ENCODE measurements around the gene MEGF8. TPM values are rescaled to one million over a fixed set of nuclear protein-coding genes. Genes with fewer than 3 reads are reported as not detected.

Gene MEGF8
- total RNA-seq, 1 experiment from 2014 or later: 7.7 TPM

DNA sequence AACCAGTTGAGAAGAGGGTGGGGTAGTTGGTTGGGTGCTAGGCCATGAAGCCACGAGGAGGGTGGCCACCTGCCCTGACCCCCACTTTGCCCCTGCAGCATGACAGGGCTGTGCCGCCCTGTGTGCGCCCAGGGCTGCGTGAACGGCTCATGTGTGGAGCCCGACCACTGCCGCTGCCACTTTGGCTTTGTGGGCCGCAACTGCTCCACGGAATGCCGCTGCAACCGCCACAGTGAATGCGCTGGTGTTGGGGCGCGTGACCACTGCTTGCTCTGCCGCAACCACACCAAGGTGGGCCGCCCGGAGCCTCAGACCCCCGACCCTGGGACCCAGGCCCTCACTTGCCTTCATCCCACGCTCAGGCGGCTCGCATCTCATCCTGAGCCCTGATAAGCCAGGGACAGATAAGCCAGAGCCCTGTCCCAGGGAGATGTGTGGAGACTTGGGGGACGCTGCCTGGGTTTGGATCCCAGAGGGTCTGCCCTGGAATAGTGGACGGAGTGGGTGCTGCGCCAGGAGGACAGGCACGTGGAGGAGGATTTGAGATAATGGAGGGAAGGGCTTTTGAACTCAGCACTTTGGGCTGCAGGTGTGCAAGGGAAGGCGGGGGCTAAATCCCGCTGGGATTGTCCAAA is 44.1 kb downstream of the MEGF8 start:
- Histone ChIP-seq H3K36me3 (ENCODE audit: low read depth, low read length) (no peaks in the 10 kb centered on the region), H3F3A (ENCODE audit: low read length, unreplicated experiment) (no peaks in the 10 kb centered on the region), H4K20me1 (ENCODE audit: low read length) (no peaks in the 10 kb centered on the region), H2AFZ (ENCODE audit: low read length) (no peak overlapping the region), H3K4me3 (ENCODE audit: low read length) (no peak overlapping the region), H3K9me2 (replicated peaks; ENCODE audit: low read length) (no peaks in the 10 kb centered on the region), H3K79me2 (ENCODE audit: low read length) (no peaks in the 10 kb centered on the region), H3K9me3 (ENCODE audit: low read length) (no peaks in the 10 kb centered on the region), H3K9ac (ENCODE audit: low read length) (no peak overlapping the region), H3K27me3 (ENCODE audit: low read length) (no peaks in the 10 kb centered on the region), H3K4me1 (ENCODE audit: insufficient read depth, low read length) (no peaks in the 10 kb centered on the region), H3K4me2 (ENCODE audit: low read length) (no peak overlapping the region), H3K27ac (ENCODE audit: low read length) (no peak overlapping the region)
- TF ChIP-seq EZH2 (IDR thresholded peaks at IDR 0.05; ENCODE audit: low read length, unreplicated experiment) (no peak), EZH2phosphoT487 (IDR thresholded peaks at IDR 0.05; ENCODE audit: borderline replicate concordance, low read length) (no peak)
- TF ChIP-seq, protein P1, sequence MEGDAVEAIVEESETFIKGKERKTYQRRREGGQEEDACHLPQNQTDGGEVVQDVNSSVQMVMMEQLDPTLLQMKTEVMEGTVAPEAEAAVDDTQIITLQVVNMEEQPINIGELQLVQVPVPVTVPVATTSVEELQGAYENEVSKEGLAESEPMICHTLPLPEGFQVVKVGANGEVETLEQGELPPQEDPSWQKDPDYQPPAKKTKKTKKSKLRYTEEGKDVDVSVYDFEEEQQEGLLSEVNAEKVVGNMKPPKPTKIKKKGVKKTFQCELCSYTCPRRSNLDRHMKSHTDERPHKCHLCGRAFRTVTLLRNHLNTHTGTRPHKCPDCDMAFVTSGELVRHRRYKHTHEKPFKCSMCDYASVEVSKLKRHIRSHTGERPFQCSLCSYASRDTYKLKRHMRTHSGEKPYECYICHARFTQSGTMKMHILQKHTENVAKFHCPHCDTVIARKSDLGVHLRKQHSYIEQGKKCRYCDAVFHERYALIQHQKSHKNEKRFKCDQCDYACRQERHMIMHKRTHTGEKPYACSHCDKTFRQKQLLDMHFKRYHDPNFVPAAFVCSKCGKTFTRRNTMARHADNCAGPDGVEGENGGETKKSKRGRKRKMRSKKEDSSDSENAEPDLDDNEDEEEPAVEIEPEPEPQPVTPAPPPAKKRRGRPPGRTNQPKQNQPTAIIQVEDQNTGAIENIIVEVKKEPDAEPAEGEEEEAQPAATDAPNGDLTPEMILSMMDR (conservative IDR thresholded peaks at IDR 0.05; ENCODE audit: low read depth, low read length): no peak
- ATAC-seq (no peak), DNase-seq (no peak)
- no TSS peak for BruUV-seq (replicated peaks)
- CTCF ChIA-PET: no interaction called here
- POLR2A ChIA-PET (ENCODE audit: unreplicated experiment): no interaction called here
- intact Hi-C loops (cut with micrococcal nuclease): no loop called here

DNA sequence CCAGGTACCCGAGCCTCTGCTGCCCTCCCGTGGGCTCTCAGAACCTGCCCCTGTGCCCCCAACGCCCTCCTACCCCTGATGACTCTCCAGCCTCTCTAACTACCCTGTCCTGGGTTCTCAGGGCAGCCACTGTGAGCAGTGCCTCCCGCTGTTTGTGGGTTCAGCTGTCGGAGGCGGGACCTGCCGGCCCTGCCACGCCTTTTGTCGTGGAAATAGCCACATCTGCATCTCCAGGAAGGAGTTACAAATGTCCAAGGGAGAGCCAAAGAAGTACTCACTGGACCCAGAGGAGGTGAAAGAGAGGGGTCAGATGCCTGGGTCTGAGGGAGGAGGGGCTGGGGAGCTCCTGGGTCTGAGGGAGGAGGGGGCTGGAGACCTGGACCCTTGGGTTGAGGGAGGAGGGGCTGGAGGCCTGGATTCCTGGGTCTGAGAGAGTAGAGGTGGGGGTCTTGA is 44.7 kb downstream of the MEGF8 start:
- H3K27me3 ChIP-seq (ENCODE audit: low read length): no peaks in the 10 kb centered on the region
- H3F3A ChIP-seq (ENCODE audit: low read length, unreplicated experiment): no peaks in the 10 kb centered on the region
- no peaks in the 10 kb centered on the region for H3K79me2 ChIP-seq (ENCODE audit: low read length)
- no peak overlapping the region for H3K27ac ChIP-seq (ENCODE audit: low read length)
- intact Hi-C loops (cut with micrococcal nuclease): no loop called here
- H3K4me2 ChIP-seq (ENCODE audit: low read length): no peak overlapping the region
- BruUV-seq (replicated peaks): no TSS peak
- ATAC-seq: no peak
- no peak for TF ChIP-seq EZH2 (IDR thresholded peaks at IDR 0.05; ENCODE audit: low read length, unreplicated experiment)
- no peak for TF ChIP-seq EZH2phosphoT487 (IDR thresholded peaks at IDR 0.05; ENCODE audit: borderline replicate concordance, low read length)
- TF ChIP-seq, protein P1 (conservative IDR thresholded peaks at IDR 0.05; ENCODE audit: low read depth, low read length): no peak
- no peaks in the 10 kb centered on the region for H3K4me1 ChIP-seq (ENCODE audit: insufficient read depth, low read length)
- DNase-seq: no peak
- no peaks in the 10 kb centered on the region for H3K9me2 ChIP-seq (replicated peaks; ENCODE audit: low read length)
- H2AFZ ChIP-seq (ENCODE audit: low read length): no peak overlapping the region
- no peaks in the 10 kb centered on the region for H3K36me3 ChIP-seq (ENCODE audit: low read depth, low read length)
- ChIA-PET CTCF (no interaction called here), POLR2A (ENCODE audit: unreplicated experiment) (no interaction called here)
- no peaks in the 10 kb centered on the region for H3K9me3 ChIP-seq (ENCODE audit: low read length)
- no peak overlapping the region for H3K9ac ChIP-seq (ENCODE audit: low read length)
- no peak overlapping the region for H3K4me3 ChIP-seq (ENCODE audit: low read length)
- no peaks in the 10 kb centered on the region for H4K20me1 ChIP-seq (ENCODE audit: low read length)

GRCh38 chr19:42370626-42371175 is 45.3 kb downstream of the MEGF8 start:
- no peaks in the 10 kb centered on the region for H4K20me1 ChIP-seq (ENCODE audit: low read length)
- no peak overlapping the region for H3K9ac ChIP-seq (ENCODE audit: low read length)
- no TSS peak for BruUV-seq (replicated peaks)
- no peak overlapping the region for H3K4me2 ChIP-seq (ENCODE audit: low read length)
- H3K9me3 ChIP-seq (ENCODE audit: low read length): no peaks in the 10 kb centered on the region
- no peaks in the 10 kb centered on the region for H3K27me3 ChIP-seq (ENCODE audit: low read length)
- no peak overlapping the region for H3K4me3 ChIP-seq (ENCODE audit: low read length)
- no peaks in the 10 kb centered on the region for H3F3A ChIP-seq (ENCODE audit: low read length, unreplicated experiment)
- DNase-seq (no peak), ATAC-seq (no peak)
- no peak overlapping the region for H3K27ac ChIP-seq (ENCODE audit: low read length)
- CTCF ChIA-PET: no interaction called here
- no peaks in the 10 kb centered on the region for H3K4me1 ChIP-seq (ENCODE audit: insufficient read depth, low read length)
- no peaks in the 10 kb centered on the region for H3K79me2 ChIP-seq (ENCODE audit: low read length)
- intact Hi-C loops (cut with micrococcal nuclease): no loop called here
- no peaks in the 10 kb centered on the region for H3K9me2 ChIP-seq (replicated peaks; ENCODE audit: low read length)
- TF ChIP-seq, protein P1 (conservative IDR thresholded peaks at IDR 0.05; ENCODE audit: low read depth, low read length): no peak
- no peak for TF ChIP-seq EZH2 (IDR thresholded peaks at IDR 0.05; ENCODE audit: low read length, unreplicated experiment)
- TF ChIP-seq EZH2phosphoT487 (IDR thresholded peaks at IDR 0.05; ENCODE audit: borderline replicate concordance, low read length): no peak
- POLR2A ChIA-PET (ENCODE audit: unreplicated experiment): no interaction called here
- H3K36me3 ChIP-seq (ENCODE audit: low read depth, low read length): no peaks in the 10 kb centered on the region
- H2AFZ ChIP-seq (ENCODE audit: low read length): no peak overlapping the region
